Glutamatergic neuron (in vitro differentiated cells): Measurements from ENCODE around the gene PDHX. TPM values are rescaled to one million over a fixed set of nuclear protein-coding genes. Genes with fewer than 3 reads are reported as not detected.

Experiments used
- DNase-seq: peaks from one replicate; pipeline ENCODE4 v3.0.0; 2022
- H3K27ac Mint-ChIP-seq: one replicate; pipeline ENCODE4 v1.8.0; 2020; ENCODE audit warnings: mild to moderate bottlenecking, mixed read lengths, inconsistent platforms; ENCODE audit not compliant: unreplicated experiment
- H3K27me3 Mint-ChIP-seq: one replicate; pipeline ENCODE4 v1.8.0; 2020; ENCODE audit warnings: mild to moderate bottlenecking, moderate library complexity, mixed read lengths, inconsistent platforms; ENCODE audit not compliant: unreplicated experiment
- H3K36me3 Mint-ChIP-seq: one replicate; pipeline ENCODE4 v1.8.0; 2020; ENCODE audit warnings: mild to moderate bottlenecking, mixed read lengths, inconsistent platforms; ENCODE audit not compliant: unreplicated experiment
- H3K4me1 Mint-ChIP-seq: one replicate; pipeline ENCODE4 v1.8.0; 2020; ENCODE audit warnings: mild to moderate bottlenecking, low read depth, mixed read lengths, inconsistent platforms; ENCODE audit not compliant: unreplicated experiment
- H3K4me3 Mint-ChIP-seq: one replicate; pipeline ENCODE4 v1.8.0; 2020; ENCODE audit warnings: mild to moderate bottlenecking, mixed read lengths, inconsistent platforms; ENCODE audit not compliant: unreplicated experiment
- H3K9me3 Mint-ChIP-seq: one replicate; pipeline ENCODE4 v1.8.0; 2020; ENCODE audit warnings: mild to moderate bottlenecking, moderate library complexity, mixed read lengths, inconsistent platforms; ENCODE audit not compliant: unreplicated experiment
- CTCF ChIP-seq: fragments of 200-600 bp; sonication (generic); IDR thresholded peaks from one replicate; pipeline ENCODE4 v1.5.0; 2021; ENCODE audit not compliant: partially characterized antibody, unreplicated experiment
- total RNA-seq: library from RNA; stranded (reverse); fragmentation: NEBNext Ultra II Directional; extraction: Animal tissue kit (Norgen Biotek cat#: 25700); gene quantifications from one replicate; pipeline ENCODE4 v1.2.1, GENCODE V29; 2021; ENCODE audit not compliant: unreplicated experiment

PDHX gene
- total RNA-seq, 1 donor from 2014 or later, result 46.5 TPM

GRCh38 chr11:34929794-34930763 lies 13.7 kb downstream of the PDHX start:
- Mint-ChIP-seq H3K4me1 (peaks cover 7% of the 10 kb centered on the region), H3K9me3 (no peaks in the 10 kb centered on the region), H3K36me3 (no peaks in the 10 kb centered on the region), H3K27me3 (no peaks in the 10 kb centered on the region), H3K4me3 (no peak overlapping the region), H3K27ac (no peak overlapping the region)
- TF ChIP-seq CTCF, result no peak
- DNase-seq, result no peak

- DNase-seq, result no peak
- no peaks in the 10 kb centered on the region for H3K9me3 Mint-ChIP-seq
- no peaks in the 10 kb centered on the region for H3K36me3 Mint-ChIP-seq
- peaks cover 27% of the 10 kb centered on the region for H3K4me1 Mint-ChIP-seq
- no peak for TF ChIP-seq CTCF
- H3K27me3 Mint-ChIP-seq, result peaks cover 4% of the 10 kb centered on the region
- no peak overlapping the region for H3K27ac Mint-ChIP-seq
- no peak overlapping the region for H3K4me3 Mint-ChIP-seq
Measured at GRCh38 chr11:34936945-34937629, 20.7 kb downstream of the PDHX start.

GRCh38 chr11:34938611-34939010 lies 22.2 kb downstream of the PDHX start:
- Mint-ChIP-seq H3K36me3 (no peaks in the 10 kb centered on the region), H3K27me3 (peaks cover 4% of the 10 kb centered on the region), H3K4me3 (no peak overlapping the region), H3K4me1 (peaks cover 34% of the 10 kb centered on the region), H3K27ac (peak overlapping the region; percentile 40), H3K9me3 (no peaks in the 10 kb centered on the region)
- TF ChIP-seq CTCF, result no peak
- DNase-seq, result no peak

- Mint-ChIP-seq H3K9me3 (no peaks in the 10 kb centered on the region), H3K4me1 (peaks cover 35% of the 10 kb centered on the region), H3K4me3 (no peak overlapping the region), H3K27ac (peak overlapping the region; percentile 35), H3K36me3 (no peaks in the 10 kb centered on the region), H3K27me3 (peaks cover 4% of the 10 kb centered on the region)
- no peak for TF ChIP-seq CTCF
- no peak for DNase-seq
Measured at GRCh38 chr11:34940026-34940677, 23.7 kb downstream of the PDHX start.
